Lower leg skin (tissue), 4 donors: ENCODE data around the gene FGG. TPM values are rescaled to one million over a fixed set of nuclear protein-coding genes. Genes with fewer than 3 reads are reported as not detected.

Experiments
- DNase-seq, 2 donors: peaks; one replicate each; pipeline ENCODE4 v3.0.0-alpha.2; 2019; ENCODE audit warnings: low spot score in 2 of 2
- H3K4me3 ChIP-seq: fragments of 200-600 bp; sonication (generic); 2 replicates; pipeline ENCODE4 v1.5.1; 2017; ENCODE audit warnings: mild to moderate bottlenecking, low read depth; ENCODE audit not compliant: poor library complexity, severe bottlenecking
- POLR2A ChIP-seq, 2 donors: fragments of 450-650 bp; IDR thresholded peaks; one replicate each; pipeline ENCODE4 v1.6.1; 2016 to 2017; ENCODE audit warnings: antibody characterized with exemption in 2 of 2, mild to moderate bottlenecking in 1 of 2, moderate library complexity in 1 of 2
- WGBS, 2 donors: methylation state at CpG; one replicate each; pipeline ENCODE4 v1.1.5; 2018; 5-methylcytosine and 5-hydroxymethylcytosine counted together
- intact Hi-C: fragments of 100-400 bp; cut with DNase I; formaldehyde crosslinking; loops from one replicate; pipeline ENCODE4 v1.15.0; 2023; ENCODE audit warnings: low total_unique reads
- total RNA-seq, 4 donors: library from RNA; depleted of rRNA; stranded (reverse); fragments of >200 nt; gene quantifications; one replicate each; pipeline ENCODE4 v1.1.0, GENCODE V29; 2016
- TF ChIP-seq, protein P1 (sequence below), 3 donors: fragments of 450-650 bp; IDR thresholded peaks; one replicate each; pipeline ENCODE4 v1.5.1; 2016; ENCODE audit warnings: antibody characterized with exemption in 3 of 3, mild to moderate bottlenecking in 3 of 3, moderate library complexity in 2 of 3

FGG gene
- total RNA-seq, 4 donors from 2014 or later, result not detected

DNA sequence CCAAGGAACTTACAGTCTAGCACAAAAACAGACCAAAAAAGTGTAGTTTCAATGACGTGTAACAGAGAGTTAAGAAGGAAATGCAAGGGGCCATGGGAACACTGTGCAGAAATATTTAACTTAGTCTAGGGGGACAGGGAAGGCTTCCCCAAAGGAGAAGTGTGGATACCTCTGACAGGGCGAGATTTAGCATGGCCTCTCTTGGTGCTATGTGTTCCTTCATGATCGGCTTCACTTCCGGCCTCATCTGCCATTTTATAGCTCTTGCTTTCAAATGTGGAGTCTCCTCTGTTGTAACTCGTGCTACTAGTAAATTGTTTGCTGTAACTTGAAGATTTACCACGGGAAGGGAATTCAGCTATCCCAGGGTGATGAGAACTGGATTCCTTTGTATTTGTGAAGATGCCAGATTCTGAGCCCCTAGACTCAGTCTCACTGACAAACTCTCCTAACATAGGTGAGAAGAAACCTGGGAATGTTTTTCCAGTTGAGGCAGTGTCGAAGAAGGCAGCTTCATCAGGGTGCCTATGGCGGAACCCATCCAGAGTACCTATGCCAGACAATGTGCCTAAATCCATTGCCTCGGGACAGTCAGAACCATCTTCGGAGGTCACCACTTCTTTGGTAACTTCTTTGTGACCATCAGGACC, 27.0 kb downstream of the FGG start:
- intact Hi-C loops, result no loop called here
- H3K4me3 ChIP-seq, result no peak overlapping the region
- TF ChIP-seq POLR2A (IDR thresholded peaks at IDR 0.05), result no peak
- TF ChIP-seq, protein P1, sequence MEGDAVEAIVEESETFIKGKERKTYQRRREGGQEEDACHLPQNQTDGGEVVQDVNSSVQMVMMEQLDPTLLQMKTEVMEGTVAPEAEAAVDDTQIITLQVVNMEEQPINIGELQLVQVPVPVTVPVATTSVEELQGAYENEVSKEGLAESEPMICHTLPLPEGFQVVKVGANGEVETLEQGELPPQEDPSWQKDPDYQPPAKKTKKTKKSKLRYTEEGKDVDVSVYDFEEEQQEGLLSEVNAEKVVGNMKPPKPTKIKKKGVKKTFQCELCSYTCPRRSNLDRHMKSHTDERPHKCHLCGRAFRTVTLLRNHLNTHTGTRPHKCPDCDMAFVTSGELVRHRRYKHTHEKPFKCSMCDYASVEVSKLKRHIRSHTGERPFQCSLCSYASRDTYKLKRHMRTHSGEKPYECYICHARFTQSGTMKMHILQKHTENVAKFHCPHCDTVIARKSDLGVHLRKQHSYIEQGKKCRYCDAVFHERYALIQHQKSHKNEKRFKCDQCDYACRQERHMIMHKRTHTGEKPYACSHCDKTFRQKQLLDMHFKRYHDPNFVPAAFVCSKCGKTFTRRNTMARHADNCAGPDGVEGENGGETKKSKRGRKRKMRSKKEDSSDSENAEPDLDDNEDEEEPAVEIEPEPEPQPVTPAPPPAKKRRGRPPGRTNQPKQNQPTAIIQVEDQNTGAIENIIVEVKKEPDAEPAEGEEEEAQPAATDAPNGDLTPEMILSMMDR (IDR thresholded peaks at IDR 0.05), result no peak
- 90 to 91% methylated on average over 10 of the region's 10 CpGs for WGBS, 2 donors
- DNase-seq, result no peak

DNA sequence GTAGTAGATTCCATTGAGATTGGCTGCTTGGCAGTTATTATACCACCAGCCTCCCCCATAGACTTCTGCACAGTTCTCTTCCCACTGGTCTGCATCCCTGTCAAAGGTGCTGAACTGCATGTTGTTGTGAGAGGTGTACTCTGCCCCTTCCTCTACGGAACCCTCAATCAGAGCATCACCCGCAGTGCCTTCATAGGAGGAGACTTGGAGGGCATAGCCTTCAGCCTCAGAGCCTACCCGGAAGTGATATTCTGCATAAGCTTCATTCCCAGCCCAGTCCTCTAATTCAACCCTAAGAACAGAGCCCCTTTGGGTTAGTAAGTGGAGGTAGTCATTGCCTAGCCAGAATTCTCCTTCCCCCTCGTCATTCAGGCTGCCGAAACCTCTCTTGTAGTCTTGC, 28.2 kb downstream of the FGG start:
- intact Hi-C loops, result no loop called here
- 87 to 94% methylated on average over 5 of the region's 5 CpGs for WGBS, 2 donors
- no peak overlapping the region for H3K4me3 ChIP-seq
- DNase-seq, result no peak
- TF ChIP-seq POLR2A (IDR thresholded peaks at IDR 0.05), result no peak
- TF ChIP-seq, protein P1 (IDR thresholded peaks at IDR 0.05), result no peak

DNA sequence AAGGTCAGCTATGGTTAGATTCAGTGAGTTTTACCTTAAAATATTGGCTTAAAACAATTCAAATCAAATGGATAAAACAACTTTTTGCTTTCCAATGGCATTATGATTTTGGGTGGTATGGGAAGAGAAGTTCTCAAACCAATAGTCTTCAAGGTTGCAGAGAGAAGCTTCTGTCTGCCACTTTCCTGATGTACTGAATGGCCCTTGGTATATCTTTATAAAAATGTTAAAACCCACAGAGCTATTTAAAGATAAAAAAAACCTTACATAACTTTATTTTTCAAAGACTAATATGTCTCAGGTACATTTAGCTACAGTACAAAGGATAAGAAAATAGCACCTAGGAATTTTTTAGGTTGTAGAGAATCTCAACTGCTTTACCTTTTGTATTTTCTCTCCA, 28.8 kb downstream of the FGG start:
- TF ChIP-seq, protein P1 (IDR thresholded peaks at IDR 0.05), result no peak
- no peak for TF ChIP-seq POLR2A (IDR thresholded peaks at IDR 0.05)
- DNase-seq, result no peak
- H3K4me3 ChIP-seq, result no peak overlapping the region
- intact Hi-C loops, result no loop called here

DNA sequence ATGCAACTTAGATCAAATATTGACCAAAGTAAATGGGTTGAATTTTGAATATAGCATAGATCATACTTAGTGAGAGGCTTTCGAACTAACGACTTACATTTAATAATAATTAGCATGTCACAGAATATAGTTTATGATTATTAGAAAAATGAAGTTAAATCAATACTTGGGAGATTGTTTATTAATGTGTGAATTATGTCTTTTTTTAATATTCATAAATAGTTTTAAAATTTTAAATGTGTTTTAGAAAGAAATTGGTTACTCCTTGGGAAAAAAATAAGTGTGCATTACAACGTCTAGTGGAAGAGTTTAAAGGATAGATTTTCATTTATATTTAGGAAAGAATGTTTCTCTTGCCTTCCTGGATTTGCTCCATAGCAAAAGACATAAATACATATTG, 29.2 kb downstream of the FGG start:
- intact Hi-C loops, result no loop called here
- TF ChIP-seq, protein P1 (IDR thresholded peaks at IDR 0.05), result no peak
- no peak for TF ChIP-seq POLR2A (IDR thresholded peaks at IDR 0.05)
- no peak overlapping the region for H3K4me3 ChIP-seq
- WGBS, 2 donors, result 86 to 87% methylated on average over 3 of the region's 3 CpGs
- DNase-seq, result no peak

DNA sequence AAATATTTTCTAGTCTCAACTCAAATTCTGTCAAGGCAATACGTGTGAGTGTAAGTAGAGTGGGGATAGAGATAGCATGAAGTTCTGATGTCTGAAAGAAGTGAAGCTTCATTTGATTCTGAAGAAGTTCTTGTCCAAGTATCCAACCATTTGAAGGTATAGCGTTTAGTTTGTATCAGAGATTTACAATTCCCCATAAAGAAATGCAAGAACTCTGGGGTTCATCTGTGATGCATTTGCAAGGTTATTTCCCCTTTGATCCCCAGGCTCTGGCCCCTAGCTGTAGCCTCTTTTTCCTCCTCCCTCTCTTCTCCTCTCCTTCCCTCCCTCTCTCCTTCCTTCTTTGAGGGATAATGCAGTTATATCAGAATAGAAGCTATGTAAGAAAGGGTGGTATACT, 29.7 kb downstream of the FGG start:
- no peak overlapping the region for H3K4me3 ChIP-seq
- intact Hi-C loops, result no loop called here
- no peak for DNase-seq
- WGBS, 2 donors, result 62 to 83% methylated on average over 2 of the region's 2 CpGs
- TF ChIP-seq, protein P1 (IDR thresholded peaks at IDR 0.05), result no peak
- TF ChIP-seq POLR2A (IDR thresholded peaks at IDR 0.05), result no peak

DNA sequence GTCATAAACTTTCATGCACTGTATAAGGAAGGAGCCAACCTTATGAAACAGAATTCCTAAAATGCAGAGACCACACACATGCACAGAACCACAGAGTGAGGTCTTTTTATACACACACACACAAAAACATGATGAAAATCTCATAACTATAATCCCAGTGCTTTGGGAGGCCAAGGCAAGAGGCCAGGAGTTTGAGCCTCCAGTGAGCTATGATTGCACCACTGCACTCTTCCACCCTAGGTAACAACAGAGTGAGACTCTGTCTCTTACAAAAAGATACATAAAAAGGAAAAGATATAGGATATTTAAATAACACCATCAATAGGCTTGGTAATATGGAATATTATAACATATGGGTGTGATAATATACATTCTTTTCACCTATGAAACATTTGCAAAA, 32.5 kb downstream of the FGG start:
- no peak for DNase-seq
- TF ChIP-seq, protein P1 (IDR thresholded peaks at IDR 0.05), result no peak
- no peak overlapping the region for H3K4me3 ChIP-seq
- intact Hi-C loops, result no loop called here
